ENCODE results near the gene EXOC2. TPM values are rescaled to one million over a fixed set of nuclear protein-coding genes. Genes with fewer than 3 reads are reported as not detected.

The EXOC2 gene
- total RNA-seq, 2 experiments from 2014 or later = 31.9 to 38.9 TPM

DNA sequence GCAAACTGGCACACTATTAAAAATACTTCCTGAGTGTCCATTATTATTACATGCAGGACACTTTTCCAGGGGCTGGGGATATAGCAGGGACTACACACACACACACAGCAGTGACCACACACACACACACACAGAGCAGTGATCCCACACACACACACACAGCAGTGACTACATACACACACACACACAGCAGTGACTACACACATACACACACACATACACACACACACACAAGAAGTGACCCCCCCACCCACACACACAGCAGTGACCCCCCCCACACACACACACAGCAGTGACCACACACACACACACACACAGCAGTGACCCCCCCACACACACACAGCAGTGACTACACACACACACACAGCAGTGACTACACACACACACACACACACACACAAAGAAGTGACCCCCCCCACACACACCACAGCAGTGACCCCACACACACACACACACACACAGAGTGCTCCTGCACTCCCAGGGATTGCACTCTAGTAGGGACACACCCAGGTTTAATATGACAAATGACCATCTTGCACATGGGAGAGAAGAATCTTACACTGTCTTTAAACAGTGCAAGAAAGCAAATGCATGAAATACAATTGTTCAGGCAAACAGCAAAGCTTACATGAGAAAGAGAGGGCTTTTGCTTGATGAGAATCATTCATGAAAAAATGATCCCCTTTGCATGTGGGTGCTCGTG, 185.9 kb downstream of the EXOC2 start:
- DNase-seq = no peak
- Mint-ChIP-seq H3K9me3 (ENCODE audit: low read depth) (no peaks in the 10 kb centered on the region), H3K27ac (peak overlapping the region; percentile 97), H3K36me3 (ENCODE audit: low read depth) (peaks cover 35% of the 10 kb centered on the region), H3K4me1 (peaks cover 100% of the 10 kb centered on the region), H3K27me3 (no peaks in the 10 kb centered on the region), H3K4me3 (peak overlapping the region; percentile 13)
- intact Hi-C loops (cut with DNase I, micrococcal nuclease) = loop anchor here (1.0 to 2.0 kb wide), 5 partner anchors 16 to 61 kb away; no protein-coding TSS in a partner anchor
- POLR2A ChIA-PET = interaction anchor here (0.7 kb wide), 1 partner anchor 11 kb away, joined by 3 read pairs; no protein-coding TSS in a partner anchor
- CTCF ChIA-PET = interaction anchor here (0.8 to 1.5 kb wide), 4 partner anchors 8 to 62 kb away, joined by 3 to 5 read pairs (median 4); no protein-coding TSS in a partner anchor
- ATAC-seq = peak; percentile 3

DNA sequence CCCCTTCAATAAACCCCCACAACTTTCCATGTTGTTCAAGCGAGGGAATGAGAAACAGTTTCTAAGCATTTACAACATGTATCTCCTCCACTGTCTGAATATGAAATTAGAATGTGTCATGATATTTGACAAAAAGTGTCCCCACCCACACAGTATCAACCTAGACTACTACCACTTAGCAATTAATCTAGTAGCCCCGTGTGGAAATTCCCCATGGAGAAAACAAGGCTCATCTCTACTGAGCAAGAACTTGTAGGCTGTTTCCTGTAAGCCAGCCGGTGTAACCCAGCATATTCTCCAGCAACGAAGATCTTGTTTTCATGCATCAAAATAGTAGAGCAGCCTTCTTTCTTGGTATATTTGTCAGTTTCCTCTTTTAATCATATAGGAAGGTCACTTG, 186.4 kb downstream of the EXOC2 start:
- ChIA-PET POLR2A (no interaction called here), CTCF (no interaction called here)
- intact Hi-C loops (cut with DNase I, micrococcal nuclease) = loop anchor here (1.0 to 2.0 kb wide), 5 partner anchors 15 to 60 kb away; no protein-coding TSS in a partner anchor
- H3K4me1 Mint-ChIP-seq = peaks cover 100% of the 10 kb centered on the region
- peak; percentile 77 for DNase-seq
- peaks cover 30% of the 10 kb centered on the region for H3K36me3 Mint-ChIP-seq (ENCODE audit: low read depth)
- H3K9me3 Mint-ChIP-seq (ENCODE audit: low read depth) = no peaks in the 10 kb centered on the region
- H3K27me3 Mint-ChIP-seq = no peaks in the 10 kb centered on the region
- peak overlapping the region; percentile 97 for H3K27ac Mint-ChIP-seq
- H3K4me3 Mint-ChIP-seq = peak overlapping the region; percentile 13
- peak; percentile 59 for ATAC-seq

DNA sequence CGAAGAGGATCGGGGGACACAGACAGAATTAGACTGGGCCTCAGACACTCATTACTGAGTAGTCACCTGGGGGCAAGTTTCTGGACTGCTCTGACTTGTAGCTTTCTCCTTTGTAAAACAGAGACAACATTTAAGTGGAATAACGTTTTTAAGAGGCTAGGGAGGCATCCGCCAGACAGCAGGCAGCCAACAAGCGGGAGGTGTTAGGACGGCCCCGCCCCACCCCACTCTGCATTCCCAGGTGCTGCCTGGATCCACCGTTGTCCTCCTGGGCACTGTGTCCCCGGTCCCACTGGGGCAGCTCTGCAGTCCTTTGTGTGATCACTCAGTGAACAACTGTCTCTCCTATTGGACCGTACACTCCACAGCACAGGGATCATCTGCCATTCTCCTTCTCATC, 187.6 kb downstream of the EXOC2 start:
- ChIA-PET POLR2A (interaction anchor here (1.3 kb wide), 1 partner anchor 15 kb away, joined by 3 read pairs; no protein-coding TSS in a partner anchor), CTCF (interaction anchor here (1.1 to 1.7 kb wide), 2 partner anchors 15 to 43 kb away, joined by 3 to 5 read pairs; no protein-coding TSS in a partner anchor)
- H3K4me3 Mint-ChIP-seq = no peak overlapping the region
- intact Hi-C loops (cut with DNase I, micrococcal nuclease) = no loop called here
- no peaks in the 10 kb centered on the region for H3K9me3 Mint-ChIP-seq (ENCODE audit: low read depth)
- peak overlapping the region; percentile 97 for H3K27ac Mint-ChIP-seq
- H3K27me3 Mint-ChIP-seq = no peaks in the 10 kb centered on the region
- DNase-seq (no peak), ATAC-seq (no peak)
- H3K4me1 Mint-ChIP-seq = peaks cover 93% of the 10 kb centered on the region
- peaks cover 30% of the 10 kb centered on the region for H3K36me3 Mint-ChIP-seq (ENCODE audit: low read depth)

DNA sequence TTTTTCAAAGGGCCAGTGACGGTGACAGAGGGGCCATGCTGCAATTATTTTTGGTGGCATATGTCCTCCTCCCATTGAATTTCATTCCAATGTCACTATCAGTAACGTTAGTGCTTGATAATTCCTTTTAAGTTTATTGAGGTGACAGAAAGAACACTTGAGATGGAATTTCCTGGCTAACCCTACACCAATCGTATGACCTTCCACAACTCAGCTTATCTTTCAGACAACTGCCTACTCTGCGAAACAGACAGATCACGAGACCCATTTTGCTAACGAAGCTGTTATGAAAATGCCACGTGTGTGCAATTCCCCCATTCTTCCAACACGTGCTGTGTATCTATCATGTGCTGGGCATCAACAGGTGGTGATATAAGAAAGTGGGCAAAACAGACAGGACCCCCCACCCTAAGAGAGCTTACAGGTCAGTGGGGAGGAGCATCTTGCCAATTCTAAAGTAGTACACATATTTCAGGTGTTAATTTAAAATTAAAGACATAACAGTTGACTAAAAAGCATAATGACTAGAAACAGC, 188.4 kb downstream of the EXOC2 start:
- Mint-ChIP-seq H3K36me3 (ENCODE audit: low read depth) (peaks cover 30% of the 10 kb centered on the region), H3K27me3 (no peaks in the 10 kb centered on the region), H3K4me3 (no peak overlapping the region), H3K4me1 (peaks cover 90% of the 10 kb centered on the region), H3K27ac (peak overlapping the region; percentile 97), H3K9me3 (ENCODE audit: low read depth) (no peaks in the 10 kb centered on the region)
- intact Hi-C loops (cut with DNase I, micrococcal nuclease) = no loop called here
- CTCF ChIA-PET = interaction anchor here (1.0 to 2.7 kb wide), 4 partner anchors 14 to 44 kb away, joined by 3 to 11 read pairs (median 6); no protein-coding TSS in a partner anchor
- POLR2A ChIA-PET = interaction anchor here (2.8 kb wide), 1 partner anchor 113 kb away, joined by 13 read pairs; the partner anchor contains the start of gene IRF4
- DNase-seq = no peak
- ATAC-seq = no peak

DNA sequence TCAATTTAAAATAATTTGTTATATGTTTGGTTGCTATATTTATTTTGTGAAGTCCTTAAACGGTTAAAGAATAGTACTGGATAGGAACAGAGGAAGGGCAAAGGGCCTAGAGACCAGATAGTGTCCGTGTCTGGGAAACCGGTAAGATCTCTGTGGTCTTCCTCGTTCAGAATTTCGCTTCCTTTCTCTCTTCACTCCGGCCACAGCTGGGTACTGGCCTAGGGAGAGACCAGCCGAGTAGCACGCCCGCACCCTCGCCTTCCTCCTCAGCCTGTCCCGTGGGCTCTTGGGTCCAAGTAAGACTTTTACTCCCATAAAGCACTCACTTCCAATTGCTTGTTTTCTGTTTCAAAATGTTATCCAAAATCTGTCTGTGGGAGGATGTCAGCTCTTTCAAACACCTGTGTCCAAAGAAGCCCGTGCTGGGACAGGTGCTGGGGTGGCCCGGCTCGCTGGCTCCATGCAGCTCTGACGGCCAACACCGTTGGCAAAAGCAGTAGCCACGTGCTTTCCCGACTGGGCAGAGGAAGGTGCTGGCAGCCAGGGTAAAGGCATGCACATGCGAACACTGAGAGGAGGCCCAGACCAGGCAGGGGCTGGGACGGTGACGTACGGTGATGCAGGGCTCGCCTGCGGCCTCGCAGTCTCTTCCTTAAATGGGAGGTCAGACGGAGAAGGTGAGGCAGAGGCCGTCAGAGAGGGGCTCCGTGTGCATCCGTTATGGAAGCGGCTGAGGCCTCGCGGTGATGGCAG, 189.2 kb downstream of the EXOC2 start:
- Mint-ChIP-seq H3K4me1 (peaks cover 90% of the 10 kb centered on the region), H3K4me3 (no peak overlapping the region), H3K27ac (peak overlapping the region; percentile 97), H3K9me3 (ENCODE audit: low read depth) (no peaks in the 10 kb centered on the region), H3K36me3 (ENCODE audit: low read depth) (peaks cover 30% of the 10 kb centered on the region), H3K27me3 (no peaks in the 10 kb centered on the region)
- intact Hi-C loops (cut with DNase I, micrococcal nuclease) = no loop called here
- ATAC-seq (no peak), DNase-seq (no peak)
- ChIA-PET POLR2A (interaction anchor here (0.7 to 2.8 kb wide), 2 partner anchors 100 to 112 kb away, joined by 3 to 13 read pairs; partner anchors contain the start of gene IRF4), CTCF (interaction anchor here (1.0 to 2.7 kb wide), 5 partner anchors 14 to 114 kb away, joined by 3 to 11 read pairs (median 6); no protein-coding TSS in a partner anchor)

DNA sequence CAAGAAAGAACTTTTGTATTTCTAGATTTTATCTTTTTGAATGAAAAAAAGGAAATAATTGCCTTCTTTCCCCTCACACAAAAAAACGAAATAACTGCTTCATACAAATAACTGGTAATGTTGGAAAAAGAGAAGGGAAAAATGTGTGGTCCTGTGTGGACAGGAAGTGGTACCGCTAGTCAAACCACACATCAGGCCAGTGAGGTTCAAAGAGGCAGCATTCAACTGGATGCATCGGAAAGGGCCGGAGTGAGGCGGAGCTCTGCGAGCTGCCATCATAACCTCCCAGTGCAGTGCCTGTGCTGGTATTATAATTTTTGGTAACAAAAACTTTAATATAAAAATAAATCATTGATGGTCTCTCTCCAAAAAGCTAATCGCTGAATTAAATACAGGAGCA, 190.2 kb downstream of the EXOC2 start:
- no peaks in the 10 kb centered on the region for H3K9me3 Mint-ChIP-seq (ENCODE audit: low read depth)
- no peaks in the 10 kb centered on the region for H3K27me3 Mint-ChIP-seq
- H3K27ac Mint-ChIP-seq = peak overlapping the region; percentile 97
- POLR2A ChIA-PET = interaction anchor here (0.6 to 2.8 kb wide), 16 partner anchors 10 to 260 kb away, joined by 3 to 17 read pairs (median 6); partner anchors contain the start of gene IRF4
- peak overlapping the region; percentile 80 for H3K4me3 Mint-ChIP-seq
- peaks cover 90% of the 10 kb centered on the region for H3K4me1 Mint-ChIP-seq
- intact Hi-C loops (cut with DNase I, micrococcal nuclease) = loop anchor here in 1 of 2 experiments (1.0 kb wide), 1 partner anchor 8 kb away; no protein-coding TSS in a partner anchor
- peaks cover 30% of the 10 kb centered on the region for H3K36me3 Mint-ChIP-seq (ENCODE audit: low read depth)
- CTCF ChIA-PET = interaction anchor here (0.6 to 2.7 kb wide), 10 partner anchors 10 to 277 kb away, joined by 3 to 11 read pairs (median 4); no protein-coding TSS in a partner anchor
- DNase-seq (peak; percentile 34), ATAC-seq (no peak)

DNA sequence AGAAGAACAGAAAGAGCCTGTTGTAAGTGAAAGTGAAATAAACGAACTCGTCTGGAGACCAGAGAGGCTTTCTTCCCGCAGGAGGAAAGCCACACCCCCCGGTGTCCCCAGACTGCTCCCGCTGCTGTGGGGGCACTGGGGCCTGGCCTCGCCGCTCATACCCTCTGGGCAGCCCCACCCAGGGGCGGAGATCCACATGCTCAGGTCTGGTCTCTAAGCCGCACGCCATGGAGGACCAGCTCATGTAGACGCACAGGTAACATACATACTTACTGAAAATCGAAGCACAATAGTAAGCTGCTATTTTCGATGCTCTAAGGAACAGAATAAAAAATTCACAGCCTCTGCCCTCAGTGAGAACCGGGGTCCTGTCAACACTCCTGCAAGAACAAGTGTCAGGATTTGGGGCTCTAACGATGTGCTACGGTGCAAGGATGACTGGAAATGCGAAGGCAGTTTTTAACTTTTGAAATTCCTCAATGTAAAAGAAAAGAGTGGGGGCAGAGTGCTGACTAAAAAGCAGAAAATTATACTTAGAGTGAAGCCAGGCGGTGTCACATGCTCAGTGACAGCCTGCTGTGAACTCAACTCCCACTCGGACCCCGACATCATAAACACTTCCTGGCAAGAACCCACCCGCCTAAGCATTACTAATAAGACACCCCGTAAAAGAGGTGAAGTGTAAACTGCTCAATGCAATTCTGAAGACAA, 190.9 kb downstream of the EXOC2 start:
- Mint-ChIP-seq H3K4me3 (peak overlapping the region; percentile 80), H3K27ac (peak overlapping the region; percentile 97), H3K4me1 (peaks cover 90% of the 10 kb centered on the region), H3K9me3 (ENCODE audit: low read depth) (no peaks in the 10 kb centered on the region), H3K27me3 (no peaks in the 10 kb centered on the region), H3K36me3 (ENCODE audit: low read depth) (peaks cover 34% of the 10 kb centered on the region)
- ChIA-PET CTCF (interaction anchor here (0.6 to 2.7 kb wide), 9 partner anchors 9 to 277 kb away, joined by 3 to 11 read pairs (median 4); no protein-coding TSS in a partner anchor), POLR2A (interaction anchor here (0.6 to 2.8 kb wide), 15 partner anchors 9 to 111 kb away, joined by 3 to 17 read pairs (median 6); partner anchors contain the start of gene IRF4)
- intact Hi-C loops (cut with DNase I, micrococcal nuclease) = loop anchor here in 1 of 2 experiments (1.0 kb wide), 1 partner anchor 8 kb away; no protein-coding TSS in a partner anchor
- ATAC-seq (peak; percentile 53), DNase-seq (peak; percentile 86)

DNA sequence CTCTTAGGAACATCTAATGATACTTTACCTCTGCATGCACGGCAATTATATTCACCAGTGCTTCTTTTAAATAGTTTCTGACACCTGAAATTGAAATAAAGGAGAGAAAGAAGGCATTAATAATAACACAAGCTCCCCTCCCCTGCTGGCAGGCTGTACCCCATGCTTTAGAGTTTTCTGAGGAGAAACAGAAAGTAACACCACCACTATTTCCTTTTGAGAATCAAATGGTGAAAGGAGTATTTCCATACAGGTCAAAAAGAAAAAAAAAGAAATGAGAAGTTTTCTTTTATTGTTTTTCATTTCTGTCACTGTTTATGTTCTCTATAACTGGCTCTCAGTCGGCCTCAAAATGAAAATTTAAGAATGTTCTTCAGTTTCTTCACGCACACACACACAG, 193.3 kb downstream of the EXOC2 start:
- intact Hi-C loops (cut with DNase I, micrococcal nuclease) = loop anchor here (1.0 to 10.0 kb wide), 16 partner anchors 9 to 311 kb away; partner anchors contain the start of genes DUSP22 (in 1 of the 2) and IRF4 (in 1 of the 2)
- peaks cover 1% of the 10 kb centered on the region for H3K9me3 Mint-ChIP-seq (ENCODE audit: low read depth)
- ATAC-seq = peak; percentile 18
- no peaks in the 10 kb centered on the region for H3K27me3 Mint-ChIP-seq
- peak overlapping the region; percentile 93 for H3K27ac Mint-ChIP-seq
- H3K36me3 Mint-ChIP-seq (ENCODE audit: low read depth) = peaks cover 44% of the 10 kb centered on the region
- ChIA-PET POLR2A (interaction anchor here (0.7 to 3.0 kb wide), 22 partner anchors 10 to 110 kb away, joined by 3 to 32 read pairs (median 5); partner anchors contain the start of gene IRF4), CTCF (interaction anchor here (0.6 to 4.3 kb wide), 14 partner anchors 8 to 109 kb away, joined by 3 to 18 read pairs (median 4); no protein-coding TSS in a partner anchor)
- DNase-seq = peak; percentile 57
- peak overlapping the region; percentile 63 for H3K4me3 Mint-ChIP-seq
- H3K4me1 Mint-ChIP-seq = peaks cover 87% of the 10 kb centered on the region

DNA sequence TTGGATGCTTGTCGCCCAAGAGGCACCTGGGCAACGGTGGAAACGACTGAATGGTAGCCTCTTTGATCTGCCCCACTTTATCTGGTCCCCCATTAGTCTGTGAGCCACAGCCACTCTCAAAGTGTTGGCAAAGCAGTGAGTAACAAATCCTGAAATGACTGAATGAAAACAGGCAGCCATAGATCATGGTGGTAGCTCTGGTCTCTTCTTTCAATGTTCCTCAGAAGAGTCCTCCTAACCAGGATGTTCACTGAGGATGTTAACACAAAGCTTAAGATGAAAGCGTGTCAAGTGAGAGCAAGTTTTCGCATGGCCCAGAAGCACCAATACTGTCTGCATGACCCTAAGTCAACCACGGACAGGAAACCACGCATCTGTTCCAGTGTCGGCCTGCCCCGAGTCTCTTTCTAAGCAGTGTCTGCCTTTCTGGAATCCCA, 194.1 kb downstream of the EXOC2 start:
- H3K36me3 Mint-ChIP-seq (ENCODE audit: low read depth) = peaks cover 38% of the 10 kb centered on the region
- CTCF ChIA-PET = interaction anchor here (0.7 to 4.3 kb wide), 16 partner anchors 9 to 279 kb away, joined by 3 to 18 read pairs (median 4); no protein-coding TSS in a partner anchor

More for the DNA sequence above, 194.1 kb downstream of the EXOC2 start:
- H3K27me3 Mint-ChIP-seq = no peaks in the 10 kb centered on the region
- peak overlapping the region; percentile 93 for H3K27ac Mint-ChIP-seq
- peaks cover 1% of the 10 kb centered on the region for H3K9me3 Mint-ChIP-seq (ENCODE audit: low read depth)
- DNase-seq (peak; percentile 81), ATAC-seq (peak; percentile 64)
- peaks cover 87% of the 10 kb centered on the region for H3K4me1 Mint-ChIP-seq
- POLR2A ChIA-PET = interaction anchor here (0.6 to 3.0 kb wide), 23 partner anchors 9 to 109 kb away, joined by 3 to 32 read pairs (median 4); partner anchors contain the start of gene IRF4
- intact Hi-C loops (cut with DNase I, micrococcal nuclease) = loop anchor here (1.0 to 10.0 kb wide), 16 partner anchors 9 to 310 kb away; partner anchors contain the start of genes DUSP22 (in 1 of the 2) and IRF4 (in 1 of the 2)
- H3K4me3 Mint-ChIP-seq = peak overlapping the region; percentile 63

All from activated CD4-positive, alpha-beta T cell treated with anti-CD3 and anti-CD28 coated beads for 36 hours (primary cell).